ENCODE data around the gene OGFR. TPM values are rescaled to one million over a fixed set of nuclear protein-coding genes. Genes with fewer than 3 reads are reported as not detected.
"Not testable (repeated sequence)": the region's sequence is repeated elsewhere in the genome, so short reads cannot be mapped to it uniquely, and the experiment has no call there.

Gene OGFR
- total RNA-seq, 1 experiment from 2014 or later, result 31.0 TPM

DNA sequence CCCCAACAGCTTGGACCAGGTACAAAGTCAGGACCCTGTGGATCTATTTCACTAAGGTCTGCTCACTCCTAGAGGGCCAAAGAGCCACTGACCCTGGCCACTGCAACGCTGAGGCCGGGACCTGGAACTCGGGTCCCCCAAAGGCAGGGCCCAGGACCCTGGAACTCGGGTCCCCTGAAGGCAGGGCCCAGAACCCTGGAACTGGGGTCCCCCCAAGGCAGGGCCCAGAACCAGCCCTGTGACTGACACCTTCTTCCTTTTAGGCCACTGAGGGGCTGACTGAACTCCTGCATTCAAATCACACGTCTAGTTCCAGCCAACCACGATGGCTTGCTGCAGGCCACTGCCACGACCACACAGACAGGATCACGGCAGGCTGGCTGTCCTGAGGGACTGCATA is 47.6 kb downstream of the OGFR start:
- BruUV-seq (replicated peaks), result TSS peak; percentile 17
- H3K36me3 Mint-ChIP-seq (ENCODE audit: insufficient read depth, unreplicated experiment), result peaks cover 49% of the 10 kb centered on the region

DNA sequence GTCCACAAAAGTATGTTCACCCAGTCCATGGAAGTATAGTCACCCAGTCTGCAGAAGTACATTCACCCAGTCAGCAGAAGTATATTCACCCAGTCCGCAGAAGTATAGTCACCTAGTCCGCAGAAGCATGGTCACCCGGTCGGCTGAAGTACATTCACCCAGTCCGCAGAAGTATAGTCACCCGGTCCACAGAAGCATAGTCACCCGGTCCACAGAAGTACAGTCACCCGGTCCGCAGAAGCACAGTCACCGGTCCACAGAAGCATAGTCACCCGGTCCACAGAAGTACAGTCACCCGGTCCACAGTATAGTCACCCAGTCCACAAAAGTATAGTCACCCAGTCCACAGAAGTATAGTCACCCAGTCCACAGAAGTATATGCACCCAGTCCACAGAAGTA is 48.2 kb downstream of the OGFR start:
- Mint-ChIP-seq H3K9me3 (ENCODE audit: unreplicated experiment) (no peaks in the 10 kb centered on the region), H3K27ac (ENCODE audit: low read depth, unreplicated experiment) (no peak overlapping the region), H3K27me3 (ENCODE audit: insufficient read depth, unreplicated experiment) (no peaks in the 10 kb centered on the region), H3K4me3 (ENCODE audit: unreplicated experiment) (no peak overlapping the region), H3K36me3 (ENCODE audit: insufficient read depth, unreplicated experiment) (peaks cover 49% of the 10 kb centered on the region), H3K4me1 (ENCODE audit: insufficient read depth, unreplicated experiment) (peaks cover 8% of the 10 kb centered on the region)
- TF ChIP-seq, protein P1, sequence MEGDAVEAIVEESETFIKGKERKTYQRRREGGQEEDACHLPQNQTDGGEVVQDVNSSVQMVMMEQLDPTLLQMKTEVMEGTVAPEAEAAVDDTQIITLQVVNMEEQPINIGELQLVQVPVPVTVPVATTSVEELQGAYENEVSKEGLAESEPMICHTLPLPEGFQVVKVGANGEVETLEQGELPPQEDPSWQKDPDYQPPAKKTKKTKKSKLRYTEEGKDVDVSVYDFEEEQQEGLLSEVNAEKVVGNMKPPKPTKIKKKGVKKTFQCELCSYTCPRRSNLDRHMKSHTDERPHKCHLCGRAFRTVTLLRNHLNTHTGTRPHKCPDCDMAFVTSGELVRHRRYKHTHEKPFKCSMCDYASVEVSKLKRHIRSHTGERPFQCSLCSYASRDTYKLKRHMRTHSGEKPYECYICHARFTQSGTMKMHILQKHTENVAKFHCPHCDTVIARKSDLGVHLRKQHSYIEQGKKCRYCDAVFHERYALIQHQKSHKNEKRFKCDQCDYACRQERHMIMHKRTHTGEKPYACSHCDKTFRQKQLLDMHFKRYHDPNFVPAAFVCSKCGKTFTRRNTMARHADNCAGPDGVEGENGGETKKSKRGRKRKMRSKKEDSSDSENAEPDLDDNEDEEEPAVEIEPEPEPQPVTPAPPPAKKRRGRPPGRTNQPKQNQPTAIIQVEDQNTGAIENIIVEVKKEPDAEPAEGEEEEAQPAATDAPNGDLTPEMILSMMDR (IDR thresholded peaks at IDR 0.05; ENCODE audit: unreplicated experiment), result no peak
- no peak for DNase-seq (ENCODE audit: unreplicated experiment)
- BruUV-seq (replicated peaks), result no TSS peak
- CTCF ChIA-PET, result no interaction called here
- POLR2A ChIA-PET, result interaction anchor here (1.1 kb wide), 1 partner anchor 9 kb away, joined by 3 read pairs; the partner anchor contains the start of gene TCFL5
- intact Hi-C loops (cut with micrococcal nuclease), result no loop called here

More for the DNA sequence above, 47.6 kb downstream of the OGFR start:
- intact Hi-C loops (cut with micrococcal nuclease), result no loop called here
- peaks cover 4% of the 10 kb centered on the region for H3K4me1 Mint-ChIP-seq (ENCODE audit: insufficient read depth, unreplicated experiment)
- H3K27me3 Mint-ChIP-seq (ENCODE audit: insufficient read depth, unreplicated experiment), result no peaks in the 10 kb centered on the region
- no peak for DNase-seq (ENCODE audit: unreplicated experiment)
- POLR2A ChIA-PET, result interaction anchor here (0.6 kb wide), 1 partner anchor 163 kb away, joined by 5 read pairs; no protein-coding TSS in a partner anchor
- H3K27ac Mint-ChIP-seq (ENCODE audit: low read depth, unreplicated experiment), result no peak overlapping the region
- no peak overlapping the region for H3K4me3 Mint-ChIP-seq (ENCODE audit: unreplicated experiment)
- CTCF ChIA-PET, result interaction anchor here (0.6 to 1.2 kb wide), 2 partner anchors 23 to 44 kb away, joined by 3 read pairs; no protein-coding TSS in a partner anchor
- no peaks in the 10 kb centered on the region for H3K9me3 Mint-ChIP-seq (ENCODE audit: unreplicated experiment)
- TF ChIP-seq, protein P1 (IDR thresholded peaks at IDR 0.05; ENCODE audit: unreplicated experiment), result no peak

GRCh38 chr20:62853304-62853703 is 48.7 kb downstream of the OGFR start:
- H3K9me3 Mint-ChIP-seq (ENCODE audit: unreplicated experiment); intact Hi-C loops (cut with micrococcal nuclease); CTCF ChIA-PET; H3K4me3 Mint-ChIP-seq (ENCODE audit: unreplicated experiment); H3K27me3 Mint-ChIP-seq (ENCODE audit: insufficient read depth, unreplicated experiment); DNase-seq (ENCODE audit: unreplicated experiment); H3K27ac Mint-ChIP-seq (ENCODE audit: low read depth, unreplicated experiment); BruUV-seq (replicated peaks): not testable (repeated sequence)
- POLR2A ChIA-PET, result interaction anchor here (0.7 to 1.1 kb wide), 2 partner anchors 9 to 39 kb away, joined by 3 to 5 read pairs; partner anchors contain the start of gene TCFL5
- peaks cover 49% of the 10 kb centered on the region for H3K36me3 Mint-ChIP-seq (ENCODE audit: insufficient read depth, unreplicated experiment)
- H3K4me1 Mint-ChIP-seq (ENCODE audit: insufficient read depth, unreplicated experiment), result peaks cover 12% of the 10 kb centered on the region

- no TSS peak for BruUV-seq (replicated peaks)
- Mint-ChIP-seq H3K4me1 (ENCODE audit: insufficient read depth, unreplicated experiment) (peaks cover 12% of the 10 kb centered on the region), H3K9me3 (ENCODE audit: unreplicated experiment) (no peaks in the 10 kb centered on the region), H3K27me3 (ENCODE audit: insufficient read depth, unreplicated experiment) (no peaks in the 10 kb centered on the region), H3K4me3 (ENCODE audit: unreplicated experiment) (no peak overlapping the region), H3K36me3 (ENCODE audit: insufficient read depth, unreplicated experiment) (peaks cover 50% of the 10 kb centered on the region), H3K27ac (ENCODE audit: low read depth, unreplicated experiment) (no peak overlapping the region)
- DNase-seq (ENCODE audit: unreplicated experiment), result no peak
- TF ChIP-seq, protein P1 (IDR thresholded peaks at IDR 0.05; ENCODE audit: unreplicated experiment), result no peak
- POLR2A ChIA-PET, result interaction anchor here (0.6 to 1.1 kb wide), 4 partner anchors 8 to 86 kb away, joined by 3 to 5 read pairs (median 4); partner anchors contain the start of gene TCFL5
- intact Hi-C loops (cut with micrococcal nuclease), result no loop called here
- CTCF ChIA-PET, result interaction anchor here (0.8 to 1.4 kb wide), 3 partner anchors 9 to 22 kb away, joined by 3 to 7 read pairs (median 4); no protein-coding TSS in a partner anchor
These were observed 49.5 kb downstream of the OGFR start for GRCh38 chr20:62854121-62854520.
